OCI-LY1 (cell line): ENCODE measurements around the gene VSX2.

Experiments
- CTCF ChIP-seq: fragments of 200-600 bp; sonication (generic), shearing (Covaris generic); IDR thresholded peaks from 2 replicates; pipeline ENCODE4 v1.5.1; 2017; ENCODE audit warnings: mild to moderate bottlenecking, antibody characterized with exemption, low read length, moderate library complexity, mixed read lengths
- EZH2 ChIP-seq: fragments of 200-600 bp; sonication (generic), shearing (Covaris generic); IDR thresholded peaks from 2 replicates; pipeline ENCODE4 v1.8.0; 2017; ENCODE audit warnings: borderline replicate concordance, mixed run types, mild to moderate bottlenecking, antibody characterized with exemption, low read length, moderate library complexity, mixed read lengths

GRCh38 chr14:74259513-74259912 lies 20.3 kb downstream of the VSX2 start:
- TF ChIP-seq CTCF (no peak), EZH2 (no peak)
